IPS-15b (cell line): ENCODE measurements around the gene POU6F2.
"Not testable (repeated sequence)": the region's sequence is repeated elsewhere in the genome, so short reads cannot be mapped to it uniquely, and the experiment has no call there.

Source experiments
- H3K27me3 ChIP-seq: one replicate; pipeline ENCODE4 v1.6.1; 2013; ENCODE audit warnings: low read length; ENCODE audit not compliant: control insufficient read depth, insufficient read depth
- H3K36me3 ChIP-seq: one replicate; pipeline ENCODE4 v1.6.1; 2013; ENCODE audit warnings: low read length; ENCODE audit not compliant: control insufficient read depth, insufficient read depth
- H3K4me1 ChIP-seq: one replicate; pipeline ENCODE4 v1.6.1; 2013; ENCODE audit warnings: mild to moderate bottlenecking, low read length; ENCODE audit not compliant: control insufficient read depth, insufficient read depth
- H3K4me3 ChIP-seq: one replicate; pipeline ENCODE4 v1.5.1; 2013; ENCODE audit warnings: low read depth, low read length
- H3K9ac ChIP-seq: one replicate; pipeline ENCODE4 v1.6.1; 2013; ENCODE audit warnings: low read depth, mild to moderate bottlenecking, low read length
- H3K9me3 ChIP-seq: one replicate; pipeline ENCODE4 v1.6.1; 2013; ENCODE audit warnings: mild to moderate bottlenecking, low read length; ENCODE audit not compliant: control insufficient read depth, insufficient read depth

The POU6F2 gene

DNA sequence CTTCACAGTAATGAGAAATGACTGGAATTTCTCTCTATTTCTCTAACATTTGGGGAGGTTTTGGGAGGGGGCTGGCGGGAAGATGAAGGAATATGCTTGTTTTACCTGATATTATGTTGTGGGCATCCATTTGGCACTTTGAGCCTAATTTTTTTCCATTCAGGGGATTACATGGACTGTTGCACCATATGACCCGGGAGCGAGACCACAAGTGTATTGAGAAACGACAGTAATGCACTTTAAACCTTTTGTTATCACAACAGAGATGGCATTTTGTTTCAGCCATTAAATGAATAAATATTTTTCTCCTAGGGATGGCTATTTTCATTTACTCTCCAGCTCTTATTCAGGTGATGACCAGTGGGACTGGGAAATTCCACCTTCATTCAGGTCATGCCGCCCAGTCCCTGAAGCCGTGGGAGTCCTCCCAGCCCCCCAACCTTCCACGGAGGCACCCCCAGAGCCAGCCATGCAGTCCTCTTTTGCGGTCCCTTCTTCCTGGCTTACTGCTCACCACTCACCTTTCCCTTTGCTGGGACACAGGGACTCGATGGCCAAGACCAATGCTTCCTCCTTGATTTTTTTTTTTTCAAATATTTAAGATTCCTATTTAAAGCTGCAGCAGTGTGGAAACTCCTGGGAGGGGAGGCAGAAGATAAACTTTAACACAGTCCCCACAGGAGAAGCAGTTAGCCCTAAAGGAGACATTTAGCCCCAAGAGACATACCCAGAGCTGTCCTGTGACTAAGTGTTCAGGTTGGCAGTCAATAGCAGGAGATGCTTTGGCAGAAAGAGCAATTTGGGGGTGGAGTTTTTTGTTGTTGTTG, 397.6 kb downstream of the POU6F2 start:
- no peak overlapping the region for H3K4me3 ChIP-seq
- H3K27me3 ChIP-seq: no peaks in the 10 kb centered on the region
- peaks cover 2% of the 10 kb centered on the region for H3K4me1 ChIP-seq
- no peaks in the 10 kb centered on the region for H3K9me3 ChIP-seq
- H3K9ac ChIP-seq: no peak overlapping the region
- H3K36me3 ChIP-seq: no peaks in the 10 kb centered on the region

DNA sequence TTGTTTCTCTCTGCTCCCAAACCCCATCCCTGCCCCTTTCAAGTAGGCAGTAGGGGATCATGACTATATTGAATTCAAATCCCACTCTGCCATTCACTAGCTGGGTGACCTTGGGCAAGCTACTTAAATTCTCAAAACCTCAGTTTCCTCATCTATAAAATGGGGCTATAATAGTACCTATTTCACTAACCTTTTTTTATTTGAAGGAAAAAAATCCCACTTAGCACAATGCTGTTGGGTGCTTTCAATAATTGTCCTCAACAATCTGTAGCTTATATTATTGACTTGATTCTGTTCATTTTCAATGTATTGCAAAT, 398.1 kb downstream of the POU6F2 start:
- no peaks in the 10 kb centered on the region for H3K27me3 ChIP-seq
- no peak overlapping the region for H3K4me3 ChIP-seq
- H3K9ac ChIP-seq: no peak overlapping the region
- H3K4me1 ChIP-seq: peaks cover 2% of the 10 kb centered on the region
- no peaks in the 10 kb centered on the region for H3K9me3 ChIP-seq
- H3K36me3 ChIP-seq: no peaks in the 10 kb centered on the region

DNA sequence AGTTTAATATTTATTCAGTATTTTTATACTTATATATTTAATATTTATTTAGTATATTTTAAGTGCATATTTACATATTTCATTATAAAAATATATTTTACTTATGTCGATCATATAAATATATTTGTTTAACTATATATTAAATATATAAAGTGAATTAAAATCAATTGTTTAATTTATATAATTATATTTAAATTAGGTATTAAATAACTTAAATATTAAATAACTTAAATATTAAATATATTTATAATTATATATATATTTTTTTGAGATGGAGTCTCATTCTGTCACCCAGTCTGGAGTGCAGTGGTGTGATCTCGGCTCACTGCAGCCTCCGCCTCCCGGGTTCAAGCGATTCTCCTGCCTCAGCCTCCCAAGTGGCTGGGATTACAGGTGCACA, 399.2 kb downstream of the POU6F2 start:
- not testable (repeated sequence) for H3K27me3 ChIP-seq, H3K36me3 ChIP-seq, H3K9me3 ChIP-seq, H3K4me3 ChIP-seq, H3K9ac ChIP-seq, H3K4me1 ChIP-seq

DNA sequence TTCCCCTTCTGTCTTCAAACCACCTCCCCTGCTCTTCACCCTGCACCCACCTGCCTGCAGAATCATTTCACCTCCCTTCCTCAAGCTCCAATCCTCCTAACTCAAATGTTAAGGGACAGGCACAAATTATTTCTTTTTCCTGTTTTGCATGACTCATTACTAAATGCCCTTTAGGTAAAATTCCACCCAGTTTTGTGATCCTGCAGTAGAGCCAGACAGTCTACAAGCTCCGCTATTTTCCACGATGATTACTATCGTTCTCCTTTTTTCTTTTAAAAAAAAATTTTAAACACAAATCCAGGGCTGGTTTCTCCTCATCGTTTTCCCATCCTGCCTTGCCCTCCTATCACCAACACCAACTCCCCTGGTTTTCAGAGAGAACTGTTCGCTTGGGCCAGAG, 401.7 kb downstream of the POU6F2 start:
- Histone ChIP-seq H3K9me3 (no peaks in the 10 kb centered on the region), H3K27me3 (no peaks in the 10 kb centered on the region), H3K4me1 (peaks cover 2% of the 10 kb centered on the region), H3K9ac (no peak overlapping the region), H3K36me3 (no peaks in the 10 kb centered on the region), H3K4me3 (no peak overlapping the region)

DNA sequence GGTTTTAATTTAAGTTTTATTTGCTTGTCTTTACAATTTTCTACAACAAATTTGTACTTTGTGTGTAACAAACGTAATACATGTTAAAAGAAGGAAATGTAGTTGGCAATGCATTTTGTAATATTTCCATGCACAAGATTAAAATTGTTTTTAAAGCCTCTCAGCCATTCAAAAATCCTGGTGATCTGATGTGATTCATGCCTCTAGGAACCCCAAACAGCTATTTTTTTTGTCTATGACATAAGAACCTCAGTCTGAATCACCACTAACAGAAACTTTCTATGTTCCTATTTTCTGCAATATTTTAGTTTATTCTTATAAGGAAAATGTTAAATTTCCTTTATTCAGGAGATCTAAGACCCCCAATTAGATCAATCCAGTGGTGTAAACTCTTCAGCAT, 405.4 kb downstream of the POU6F2 start:
- H3K36me3 ChIP-seq: no peaks in the 10 kb centered on the region
- H3K4me3 ChIP-seq: no peak overlapping the region
- H3K27me3 ChIP-seq: no peaks in the 10 kb centered on the region
- no peak overlapping the region for H3K9ac ChIP-seq
- H3K4me1 ChIP-seq: no peaks in the 10 kb centered on the region
- H3K9me3 ChIP-seq: no peaks in the 10 kb centered on the region

DNA sequence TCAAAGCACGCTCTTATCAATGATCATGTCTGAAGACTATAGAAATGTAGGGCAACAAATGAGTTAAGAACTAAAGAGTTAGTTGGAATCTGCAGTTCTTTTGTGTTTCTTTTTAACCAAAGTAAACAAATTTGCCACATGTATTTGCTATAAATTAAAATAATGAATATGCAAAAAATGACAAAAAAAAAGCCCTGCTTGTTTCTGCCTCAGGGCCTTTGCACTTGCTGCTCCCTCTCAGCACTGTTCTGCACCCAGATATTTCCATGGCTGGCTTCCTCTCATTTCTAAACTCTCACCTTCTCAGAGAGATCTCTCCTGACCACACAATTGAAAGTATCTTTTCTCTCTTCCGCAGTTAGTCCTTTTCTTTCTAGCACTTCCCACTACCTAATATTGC, 406.7 kb downstream of the POU6F2 start:
- no peaks in the 10 kb centered on the region for H3K27me3 ChIP-seq
- no peak overlapping the region for H3K9ac ChIP-seq
- no peaks in the 10 kb centered on the region for H3K36me3 ChIP-seq
- H3K4me3 ChIP-seq: no peak overlapping the region
- H3K4me1 ChIP-seq: no peaks in the 10 kb centered on the region
- no peaks in the 10 kb centered on the region for H3K9me3 ChIP-seq

DNA sequence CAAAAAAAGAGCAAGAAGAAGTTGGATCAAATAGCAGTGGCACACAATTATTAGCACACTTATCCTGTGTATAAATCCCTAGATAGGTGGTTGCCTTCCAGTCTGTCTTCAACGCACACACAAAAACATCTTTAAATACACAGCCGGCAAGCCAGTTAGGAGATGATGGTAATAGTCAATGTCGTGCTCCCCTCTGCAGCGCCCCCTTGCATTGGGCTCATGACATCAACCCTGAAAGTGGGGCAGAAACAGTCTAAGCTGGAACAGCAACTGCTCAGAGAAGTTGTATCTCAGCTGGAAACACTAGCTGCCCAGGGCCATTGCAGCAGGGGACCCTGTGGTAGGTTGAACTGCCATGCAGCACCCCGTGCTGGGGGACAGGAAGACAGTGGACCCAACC, 409.0 kb downstream of the POU6F2 start:
- Histone ChIP-seq H3K4me3 (no peak overlapping the region), H3K9ac (no peak overlapping the region), H3K27me3 (no peaks in the 10 kb centered on the region), H3K36me3 (no peaks in the 10 kb centered on the region), H3K9me3 (no peaks in the 10 kb centered on the region), H3K4me1 (no peaks in the 10 kb centered on the region)

DNA sequence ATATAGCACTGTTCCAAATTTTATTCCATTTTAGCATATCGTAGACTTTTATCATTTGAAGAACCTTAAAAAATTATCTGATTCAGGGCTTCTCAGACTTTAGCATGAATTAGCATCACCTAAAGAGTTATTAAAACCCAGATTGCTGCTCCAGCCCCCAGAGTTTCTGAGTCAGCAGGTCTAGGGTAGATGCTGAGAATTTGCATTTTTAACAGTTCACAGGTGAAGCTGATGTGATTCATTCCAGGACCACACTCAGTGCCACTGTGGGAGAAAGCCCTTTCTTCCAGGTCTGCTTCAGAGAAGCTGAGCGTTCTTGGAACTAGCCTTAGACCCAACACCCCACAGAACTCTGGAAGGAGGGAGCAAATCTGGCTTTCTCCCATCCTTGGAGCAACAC, 414.4 kb downstream of the POU6F2 start:
- H3K9ac ChIP-seq: no peak overlapping the region
- no peaks in the 10 kb centered on the region for H3K9me3 ChIP-seq
- no peak overlapping the region for H3K4me3 ChIP-seq
- H3K36me3 ChIP-seq: no peaks in the 10 kb centered on the region
- no peaks in the 10 kb centered on the region for H3K27me3 ChIP-seq
- H3K4me1 ChIP-seq: peaks cover 7% of the 10 kb centered on the region

DNA sequence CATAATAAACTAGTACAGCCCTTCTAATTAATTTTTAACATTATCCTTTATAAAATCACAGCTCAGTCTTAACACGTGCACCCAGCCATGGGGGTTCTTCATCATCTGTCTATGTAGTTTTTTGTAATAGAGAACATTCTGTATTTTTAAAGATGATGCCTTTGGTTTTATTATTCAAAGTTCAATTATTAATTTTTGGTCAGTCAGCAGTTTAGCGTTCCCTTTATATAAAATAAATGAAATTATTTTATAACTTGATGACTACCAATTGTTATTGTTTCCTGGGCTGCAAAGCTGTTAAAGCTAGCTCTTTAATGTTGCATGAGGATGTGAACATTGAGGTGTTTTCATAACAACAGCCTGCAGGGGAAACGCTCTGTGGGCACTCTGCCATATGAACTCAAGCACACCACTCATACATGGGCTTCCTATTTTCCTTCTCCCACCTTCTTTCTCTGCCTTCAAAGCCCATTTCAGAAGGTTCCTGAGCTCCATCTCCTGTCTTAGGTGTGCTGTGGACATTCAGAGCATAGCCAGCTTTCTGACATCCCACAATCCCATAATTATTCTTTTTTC, 416.5 kb downstream of the POU6F2 start:
- no peak overlapping the region for H3K9ac ChIP-seq
- peaks cover 7% of the 10 kb centered on the region for H3K4me1 ChIP-seq
- H3K9me3 ChIP-seq: no peaks in the 10 kb centered on the region
- H3K36me3 ChIP-seq: no peaks in the 10 kb centered on the region
- H3K4me3 ChIP-seq: no peak overlapping the region
- H3K27me3 ChIP-seq: no peaks in the 10 kb centered on the region

DNA sequence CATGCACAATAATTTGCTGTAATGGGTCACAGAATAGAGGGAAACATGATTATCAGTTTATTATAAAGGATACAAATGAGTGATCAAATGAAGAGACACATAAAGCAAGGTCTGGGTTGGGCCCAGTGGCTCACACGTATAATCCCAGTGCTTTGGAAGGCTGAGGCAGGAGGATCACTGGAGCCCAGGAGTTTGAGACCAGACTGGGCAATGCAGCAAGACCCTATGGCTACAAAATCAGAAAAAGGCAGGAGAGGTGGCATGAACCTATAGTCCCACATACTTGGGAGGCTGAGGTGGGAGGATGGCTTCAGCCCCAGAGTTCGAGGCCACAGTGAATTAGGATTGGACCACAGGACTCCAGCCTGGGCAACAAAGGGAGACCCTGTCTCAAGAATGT, 421.7 kb downstream of the POU6F2 start:
- Histone ChIP-seq H3K9ac (no peak overlapping the region), H3K9me3 (no peaks in the 10 kb centered on the region), H3K4me1 (peaks cover 10% of the 10 kb centered on the region), H3K27me3 (no peaks in the 10 kb centered on the region), H3K4me3 (no peak overlapping the region), H3K36me3 (no peaks in the 10 kb centered on the region)

DNA sequence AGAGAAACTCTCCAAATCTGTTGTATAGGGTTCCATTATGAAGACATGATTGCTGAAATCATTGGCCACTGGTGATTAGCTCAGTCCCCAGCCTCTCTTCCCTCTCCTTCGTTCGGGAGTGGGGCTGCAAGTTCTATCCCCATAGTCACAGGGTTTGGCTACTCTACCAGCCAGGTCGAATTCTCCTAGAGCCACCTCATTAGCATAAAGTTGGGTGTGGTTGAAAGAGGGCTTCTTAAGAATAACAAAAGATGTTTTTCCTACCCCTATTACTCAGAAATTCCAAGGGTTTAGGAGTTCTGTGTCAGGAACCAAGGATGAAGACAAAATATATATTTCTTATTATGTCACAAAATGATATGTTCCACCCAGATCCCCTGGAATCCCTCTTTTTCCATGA, 422.3 kb downstream of the POU6F2 start:
- no peak overlapping the region for H3K9ac ChIP-seq
- H3K36me3 ChIP-seq: no peaks in the 10 kb centered on the region
- no peak overlapping the region for H3K4me3 ChIP-seq
- peaks cover 10% of the 10 kb centered on the region for H3K4me1 ChIP-seq
- no peaks in the 10 kb centered on the region for H3K9me3 ChIP-seq
- no peaks in the 10 kb centered on the region for H3K27me3 ChIP-seq

DNA sequence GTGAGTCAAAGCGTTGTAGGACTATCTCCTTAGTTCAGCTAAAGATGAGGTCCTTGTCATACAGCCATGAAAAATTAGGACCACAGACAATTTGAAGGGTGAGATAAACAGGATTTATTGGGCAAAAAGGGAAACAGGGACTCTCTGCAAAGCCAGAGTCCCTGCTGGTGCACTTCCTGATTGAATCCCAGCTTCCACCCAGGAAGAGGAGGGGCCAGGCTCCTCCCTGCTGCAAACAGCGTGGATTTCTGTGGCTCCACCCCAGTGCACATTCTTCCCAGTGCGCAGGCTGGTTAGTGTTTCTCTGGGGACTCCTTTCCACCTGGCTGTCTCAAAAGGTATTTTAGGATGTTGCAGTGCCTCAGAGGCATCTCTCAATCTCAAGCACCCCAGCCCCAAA, 423.1 kb downstream of the POU6F2 start:
- Histone ChIP-seq H3K4me3 (no peak overlapping the region), H3K9me3 (no peaks in the 10 kb centered on the region), H3K4me1 (peaks cover 10% of the 10 kb centered on the region), H3K36me3 (no peaks in the 10 kb centered on the region), H3K27me3 (no peaks in the 10 kb centered on the region), H3K9ac (peak overlapping the region; percentile 41)
